Stomach (tissue), 9 donors: Measurements from ENCODE around the gene TMEM129. TPM values are rescaled to one million over a fixed set of nuclear protein-coding genes. Genes with fewer than 3 reads are reported as not detected.

Experiments used
- DNase-seq, 2 donors: peaks; one replicate each; pipeline versions ENCODE4 v3.0.0 to v3.0.0-alpha.2; 2013 to 2019
- H3K27ac ChIP-seq, 5 donors: fragments of 200-600 bp in 4 of 5; sonication (generic) in 4 of 5; one replicate each; pipeline ENCODE4 v1.5.1; 2013 to 2019; ENCODE audit warnings: mild to moderate bottlenecking in 1 of 5, moderate library complexity in 1 of 5
- H3K27me3 ChIP-seq, 3 donors: fragments of 200-600 bp; sonication (generic); one replicate each; pipeline ENCODE4 v1.5.1; 2017 to 2019; ENCODE audit warnings: mixed run types in 1 of 3
- H3K36me3 ChIP-seq, 4 donors: fragments of 200-600 bp; sonication (generic); 1 replicate in 3 of 4; 2 replicates in 1 of 4; pipeline ENCODE4 v1.5.1; 2016 to 2019
- H3K4me1 ChIP-seq, 4 donors: fragments of 200-600 bp; sonication (generic); one replicate each; pipeline ENCODE4 v1.5.1; 2016 to 2019
- H3K4me3 ChIP-seq, 4 donors: fragments of 200-600 bp; sonication (generic) in 3 of 4; one replicate each; pipeline ENCODE4 v1.5.1; 2016 to 2019; ENCODE audit warnings: mild to moderate bottlenecking in 1 of 4
- H3K9me3 ChIP-seq, 4 donors: fragments of 200-600 bp; sonication (generic); one replicate each; pipeline ENCODE4 v1.5.1; 2016 to 2019
- EP300 ChIP-seq: sonication (generic); formaldehyde crosslinking; IDR thresholded peaks from one replicate; pipeline ENCODE4 v1.6.1; 2017; ENCODE audit warnings: antibody characterized with exemption
- POLR2A ChIP-seq, 4 donors: fragments of 450-650 bp; IDR thresholded peaks; one replicate each; pipeline ENCODE4 v1.6.1; 2016; ENCODE audit warnings: antibody characterized with exemption in 4 of 4, control low read depth in 2 of 4, mild to moderate bottlenecking in 1 of 4, moderate library complexity in 1 of 4
- POLR2AphosphoS5 ChIP-seq, 3 donors: sonication (generic); formaldehyde crosslinking; IDR thresholded peaks; one replicate each; pipeline ENCODE4 v1.6.1; 2016; ENCODE audit warnings: antibody characterized with exemption in 3 of 3
- WGBS, 5 donors: extraction: QIAGEN DNeasy Blood & Tissue Kit in 3 of 5; methylation state at CpG; one replicate each; pipeline versions ENCODE4 v1.1.5 to v1.1.7; 2013 to 2018; 5-methylcytosine and 5-hydroxymethylcytosine counted together
- intact Hi-C: fragments of 100-400 bp; cut with DNase I; formaldehyde crosslinking; loops from one replicate; pipeline ENCODE4 v1.15.1; 2023; ENCODE audit warnings: low total_unique reads
- polyA plus RNA-seq, 3 donors: library from polyadenylated mRNA; stranded (reverse); fragments of 200-250 nt; gene quantifications; one replicate each; pipeline ENCODE4 v1.2.3, GENCODE V29; 2013
- total RNA-seq, 5 donors: library from RNA; depleted of rRNA; stranded (reverse); fragments of >200 nt; gene quantifications; one replicate each; pipeline versions ENCODE4 v1.1.0 to v1.2.3, GENCODE V29; 2014 to 2016
- TF ChIP-seq, protein P1 (sequence below), 7 experiments: fragments of 450-650 bp in 4 of 7; fragments of 200-600 bp in 3 of 7; sonication (generic) in 3 of 7; IDR thresholded peaks; one replicate each; pipeline ENCODE4 v1.5.1; 2016 to 2019; ENCODE audit warnings: antibody characterized with exemption in 7 of 7, control low read depth in 2 of 7, mild to moderate bottlenecking in 1 of 7
- donor health status: healthy with polysubstance abuse.
- donor health status: Bipolar disorder and iron deficiency.
- donor health status: healthy.

Gene TMEM129
- total and polyA plus RNA-seq, 8 donors = 9.9 to 171 (median 24.8) TPM

DNA sequence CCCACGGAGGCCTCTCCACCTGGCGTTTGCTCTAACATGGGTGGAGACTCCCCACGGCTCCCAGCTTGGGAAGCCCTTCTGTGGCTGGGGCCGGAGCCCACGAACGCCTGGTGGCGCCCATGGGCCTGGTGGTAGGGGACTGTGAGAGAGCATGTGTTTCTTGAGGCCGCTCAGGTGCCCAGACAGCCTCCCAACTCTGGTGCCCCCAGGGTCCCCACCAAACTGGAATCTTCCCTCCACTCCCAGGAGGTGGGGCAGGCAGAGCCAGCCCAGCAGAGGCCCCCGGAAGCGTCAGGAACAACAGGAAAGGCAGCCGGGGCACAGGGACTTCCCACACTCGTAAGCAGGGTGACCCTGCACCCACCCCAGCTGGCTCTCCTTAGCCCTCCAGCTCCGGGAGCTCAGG, 38.7 kb upstream of the TMEM129 start:
- Histone ChIP-seq H3K9me3 (no peaks in the 10 kb centered on the region), H3K27me3 (peaks cover 0 to 34% (median 5%) of the 10 kb centered on the region in 3 donors), H3K4me1 (peaks cover 11 to 20% (median 14%) of the 10 kb centered on the region in 4 donors), H3K4me3 (no peak overlapping the region), H3K36me3 (no peaks in the 10 kb centered on the region), H3K27ac (no peak overlapping the region)
- TF ChIP-seq, protein P1, sequence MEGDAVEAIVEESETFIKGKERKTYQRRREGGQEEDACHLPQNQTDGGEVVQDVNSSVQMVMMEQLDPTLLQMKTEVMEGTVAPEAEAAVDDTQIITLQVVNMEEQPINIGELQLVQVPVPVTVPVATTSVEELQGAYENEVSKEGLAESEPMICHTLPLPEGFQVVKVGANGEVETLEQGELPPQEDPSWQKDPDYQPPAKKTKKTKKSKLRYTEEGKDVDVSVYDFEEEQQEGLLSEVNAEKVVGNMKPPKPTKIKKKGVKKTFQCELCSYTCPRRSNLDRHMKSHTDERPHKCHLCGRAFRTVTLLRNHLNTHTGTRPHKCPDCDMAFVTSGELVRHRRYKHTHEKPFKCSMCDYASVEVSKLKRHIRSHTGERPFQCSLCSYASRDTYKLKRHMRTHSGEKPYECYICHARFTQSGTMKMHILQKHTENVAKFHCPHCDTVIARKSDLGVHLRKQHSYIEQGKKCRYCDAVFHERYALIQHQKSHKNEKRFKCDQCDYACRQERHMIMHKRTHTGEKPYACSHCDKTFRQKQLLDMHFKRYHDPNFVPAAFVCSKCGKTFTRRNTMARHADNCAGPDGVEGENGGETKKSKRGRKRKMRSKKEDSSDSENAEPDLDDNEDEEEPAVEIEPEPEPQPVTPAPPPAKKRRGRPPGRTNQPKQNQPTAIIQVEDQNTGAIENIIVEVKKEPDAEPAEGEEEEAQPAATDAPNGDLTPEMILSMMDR (IDR thresholded peaks at IDR 0.05) = no peak
- no peak for TF ChIP-seq POLR2A (IDR thresholded peaks at IDR 0.05)
- TF ChIP-seq EP300 = no peak
- no peak for TF ChIP-seq POLR2AphosphoS5 (IDR thresholded peaks at IDR 0.05)
- intact Hi-C loops = no loop called here
- WGBS, 5 donors = 68 to 78% (median 75%) methylated on average over 9 to 13 of the region's 13 CpGs
- no peak for DNase-seq

DNA sequence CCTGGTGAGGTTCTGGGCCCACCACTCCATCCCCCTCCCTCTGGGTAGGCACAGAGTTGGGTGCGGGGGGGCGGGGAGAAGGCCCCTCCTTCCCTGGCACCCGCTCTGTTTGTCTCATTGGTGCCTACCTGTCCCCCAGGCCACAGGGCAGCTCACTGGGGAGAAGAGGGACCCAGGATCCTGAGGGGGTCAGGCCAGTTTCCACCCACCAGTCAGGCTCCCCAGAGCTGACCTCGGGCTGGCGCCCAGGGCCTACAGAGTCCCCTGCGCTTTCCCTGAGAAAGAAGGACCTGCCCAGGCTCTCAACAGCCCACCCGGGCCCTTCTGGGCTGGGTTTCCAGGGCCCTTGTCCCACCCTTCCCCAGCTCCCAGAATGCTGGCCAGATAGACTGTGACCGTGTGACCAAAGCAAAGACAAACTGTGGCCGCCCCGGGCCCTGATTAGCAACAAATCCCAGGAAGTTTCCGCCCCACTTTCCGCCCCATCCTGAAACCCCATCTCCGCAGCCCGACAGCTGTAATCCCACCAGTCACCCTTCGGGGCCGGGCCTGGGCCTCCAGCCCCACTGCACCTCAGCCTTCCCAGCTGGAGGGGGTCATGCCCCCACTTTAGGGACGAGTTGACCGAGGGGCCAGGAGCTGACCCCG, 38.2 kb upstream of the TMEM129 start:
- Histone ChIP-seq H3K4me1 (peaks cover 11 to 20% (median 14%) of the 10 kb centered on the region in 4 donors), H3K27ac (no peak overlapping the region), H3K4me3 (no peak overlapping the region), H3K27me3 (peaks cover 0 to 29% (median 5%) of the 10 kb centered on the region in 3 donors), H3K9me3 (no peaks in the 10 kb centered on the region), H3K36me3 (no peaks in the 10 kb centered on the region)
- intact Hi-C loops = no loop called here
- TF ChIP-seq, protein P1 (IDR thresholded peaks at IDR 0.05) = no peak
- TF ChIP-seq POLR2A (IDR thresholded peaks at IDR 0.05) = no peak
- no peak for TF ChIP-seq POLR2AphosphoS5 (IDR thresholded peaks at IDR 0.05)
- no peak for TF ChIP-seq EP300
- DNase-seq = no peak
- 69 to 78% (median 76%) methylated on average over 13 to 19 of the region's 19 CpGs for WGBS, 5 donors

DNA sequence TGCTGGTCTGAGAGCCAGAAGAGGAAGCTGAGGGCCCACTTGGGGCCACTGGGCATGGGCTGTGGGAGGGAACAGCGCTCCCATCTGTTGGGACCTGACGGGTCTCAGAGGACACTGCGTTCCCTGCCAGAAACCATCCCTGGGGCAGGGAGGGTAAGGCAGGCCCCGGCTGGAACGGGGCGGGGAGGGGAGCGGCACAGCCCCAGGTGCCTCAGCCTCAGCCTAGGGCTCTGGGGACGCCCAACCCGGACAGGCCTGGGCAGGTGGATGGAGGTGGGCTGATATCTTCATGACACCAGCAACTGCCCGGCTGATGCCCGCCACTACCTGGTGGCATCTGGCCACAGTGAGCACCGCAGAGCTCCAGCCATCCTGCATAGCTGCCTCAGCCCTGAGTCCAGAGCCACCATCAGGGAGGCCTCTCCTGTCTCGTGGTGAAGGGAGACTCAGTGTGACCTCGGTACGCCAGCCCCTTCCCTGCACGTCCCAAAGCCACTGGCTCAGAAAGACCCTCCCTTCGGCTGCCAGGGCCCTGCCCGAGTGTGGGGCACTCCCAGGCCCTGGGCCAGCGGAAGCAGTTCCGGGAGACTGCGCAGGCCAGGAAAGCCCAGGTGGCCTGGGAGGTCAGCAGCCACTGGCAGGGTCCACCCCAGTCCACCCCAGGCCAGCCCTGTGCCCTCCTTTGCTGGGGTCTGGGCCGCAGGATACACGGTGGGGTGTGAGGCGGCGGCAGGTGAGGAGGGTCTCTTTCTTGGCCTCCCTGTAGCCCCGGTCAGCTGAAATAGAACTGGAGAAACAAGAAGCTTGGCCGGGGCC, 37.4 kb upstream of the TMEM129 start:
- no peaks in the 10 kb centered on the region for H3K36me3 ChIP-seq
- H3K27ac ChIP-seq = no peak overlapping the region
- DNase-seq = no peak
- H3K9me3 ChIP-seq = no peaks in the 10 kb centered on the region
- H3K4me1 ChIP-seq = peaks cover 5 to 18% (median 11%) of the 10 kb centered on the region in 4 donors
- H3K27me3 ChIP-seq = peaks cover 0 to 21% (median 5%) of the 10 kb centered on the region in 3 donors
- WGBS, 5 donors = 83 to 89% (median 86%) methylated on average over 17 to 27 of the region's 27 CpGs
- no peak for TF ChIP-seq EP300
- TF ChIP-seq, protein P1 (IDR thresholded peaks at IDR 0.05) = no peak
- TF ChIP-seq POLR2A (IDR thresholded peaks at IDR 0.05) = no peak
- TF ChIP-seq POLR2AphosphoS5 (IDR thresholded peaks at IDR 0.05) = no peak
- intact Hi-C loops = no loop called here
- no peak overlapping the region for H3K4me3 ChIP-seq

DNA sequence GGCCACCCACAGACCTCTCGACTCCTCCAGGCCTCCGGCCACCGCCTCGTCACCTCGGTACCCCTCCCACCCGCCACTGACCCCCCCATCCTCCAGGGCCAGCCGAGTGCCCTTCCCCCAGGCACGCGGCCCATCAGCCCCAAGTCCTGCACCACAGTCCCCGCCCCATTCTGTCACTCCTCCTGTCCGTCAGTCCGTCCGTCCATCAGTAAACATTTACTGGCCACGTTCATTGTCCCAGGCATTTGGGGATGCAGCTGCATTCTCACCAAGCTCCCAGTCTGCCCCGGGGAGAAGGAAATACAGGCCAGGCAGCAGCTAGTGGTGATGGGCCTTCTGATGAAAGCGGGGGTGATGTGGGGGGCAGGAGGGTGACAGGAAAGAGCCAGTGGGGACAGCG, 36.7 kb upstream of the TMEM129 start:
- no peaks in the 10 kb centered on the region for H3K9me3 ChIP-seq
- H3K36me3 ChIP-seq = no peaks in the 10 kb centered on the region
- H3K27me3 ChIP-seq = peaks cover 0 to 14% (median 2%) of the 10 kb centered on the region in 3 donors
- WGBS, 5 donors = 66 to 75% (median 73%) methylated on average over 12 to 17 of the region's 17 CpGs
- intact Hi-C loops = no loop called here
- TF ChIP-seq POLR2AphosphoS5 (IDR thresholded peaks at IDR 0.05) (no peak), POLR2A (IDR thresholded peaks at IDR 0.05) (no peak), EP300 (no peak)
- TF ChIP-seq, protein P1 (IDR thresholded peaks at IDR 0.05) = no peak
- no peak for DNase-seq
- no peak overlapping the region for H3K4me3 ChIP-seq
- no peak overlapping the region for H3K27ac ChIP-seq
- peaks cover under 1 to 18% (median 11%) of the 10 kb centered on the region in 4 donors for H3K4me1 ChIP-seq
